Measurements from ENCODE around the gene ARAF.

GRCh38 chrX:47584714-47585113 lies 23.7 kb downstream of the ARAF start:
- TF ChIP-seq, protein P1, sequence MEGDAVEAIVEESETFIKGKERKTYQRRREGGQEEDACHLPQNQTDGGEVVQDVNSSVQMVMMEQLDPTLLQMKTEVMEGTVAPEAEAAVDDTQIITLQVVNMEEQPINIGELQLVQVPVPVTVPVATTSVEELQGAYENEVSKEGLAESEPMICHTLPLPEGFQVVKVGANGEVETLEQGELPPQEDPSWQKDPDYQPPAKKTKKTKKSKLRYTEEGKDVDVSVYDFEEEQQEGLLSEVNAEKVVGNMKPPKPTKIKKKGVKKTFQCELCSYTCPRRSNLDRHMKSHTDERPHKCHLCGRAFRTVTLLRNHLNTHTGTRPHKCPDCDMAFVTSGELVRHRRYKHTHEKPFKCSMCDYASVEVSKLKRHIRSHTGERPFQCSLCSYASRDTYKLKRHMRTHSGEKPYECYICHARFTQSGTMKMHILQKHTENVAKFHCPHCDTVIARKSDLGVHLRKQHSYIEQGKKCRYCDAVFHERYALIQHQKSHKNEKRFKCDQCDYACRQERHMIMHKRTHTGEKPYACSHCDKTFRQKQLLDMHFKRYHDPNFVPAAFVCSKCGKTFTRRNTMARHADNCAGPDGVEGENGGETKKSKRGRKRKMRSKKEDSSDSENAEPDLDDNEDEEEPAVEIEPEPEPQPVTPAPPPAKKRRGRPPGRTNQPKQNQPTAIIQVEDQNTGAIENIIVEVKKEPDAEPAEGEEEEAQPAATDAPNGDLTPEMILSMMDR (IDR thresholded peaks at IDR 0.05; ENCODE audit: low read length): no peak
- no peak for TF ChIP-seq EZH2phosphoT487 (IDR thresholded peaks at IDR 0.05; ENCODE audit: low read length)

Data from MM.1S (cell line).